ENCODE data around the gene KSR2.

DNA sequence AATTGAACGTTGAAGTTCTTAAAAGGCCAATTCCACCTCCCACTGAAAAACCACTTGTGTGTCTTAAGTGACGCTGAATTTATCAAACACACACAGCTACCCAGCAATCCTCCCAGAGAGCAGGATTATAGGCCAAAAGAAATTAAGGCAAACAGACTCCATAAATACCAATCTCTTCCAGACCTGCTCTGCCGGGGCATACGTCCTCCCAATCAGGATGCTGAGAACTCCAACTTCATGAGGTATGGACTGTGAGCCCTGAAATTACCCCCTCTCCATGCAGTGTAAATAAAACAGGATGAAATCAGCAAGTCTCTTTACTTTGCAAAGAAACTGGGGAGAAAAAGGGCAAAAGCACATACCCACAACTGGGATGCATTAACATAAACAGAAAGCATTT is 265.2 kb downstream of the KSR2 start:
- no peak for TF ChIP-seq POLR2A (IDR thresholded peaks at IDR 0.05)
- TF ChIP-seq, protein P1, sequence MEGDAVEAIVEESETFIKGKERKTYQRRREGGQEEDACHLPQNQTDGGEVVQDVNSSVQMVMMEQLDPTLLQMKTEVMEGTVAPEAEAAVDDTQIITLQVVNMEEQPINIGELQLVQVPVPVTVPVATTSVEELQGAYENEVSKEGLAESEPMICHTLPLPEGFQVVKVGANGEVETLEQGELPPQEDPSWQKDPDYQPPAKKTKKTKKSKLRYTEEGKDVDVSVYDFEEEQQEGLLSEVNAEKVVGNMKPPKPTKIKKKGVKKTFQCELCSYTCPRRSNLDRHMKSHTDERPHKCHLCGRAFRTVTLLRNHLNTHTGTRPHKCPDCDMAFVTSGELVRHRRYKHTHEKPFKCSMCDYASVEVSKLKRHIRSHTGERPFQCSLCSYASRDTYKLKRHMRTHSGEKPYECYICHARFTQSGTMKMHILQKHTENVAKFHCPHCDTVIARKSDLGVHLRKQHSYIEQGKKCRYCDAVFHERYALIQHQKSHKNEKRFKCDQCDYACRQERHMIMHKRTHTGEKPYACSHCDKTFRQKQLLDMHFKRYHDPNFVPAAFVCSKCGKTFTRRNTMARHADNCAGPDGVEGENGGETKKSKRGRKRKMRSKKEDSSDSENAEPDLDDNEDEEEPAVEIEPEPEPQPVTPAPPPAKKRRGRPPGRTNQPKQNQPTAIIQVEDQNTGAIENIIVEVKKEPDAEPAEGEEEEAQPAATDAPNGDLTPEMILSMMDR (IDR thresholded peaks at IDR 0.05) = no peak

All from testis (tissue), 2 donors.